ENCODE data around the gene ADGRG2. TPM values are rescaled to one million over a fixed set of nuclear protein-coding genes. Genes with fewer than 3 reads are reported as not detected.

Gene ADGRG2
- total and polyA plus RNA-seq, 2 donors = 10.4 to 11.9 TPM

DNA sequence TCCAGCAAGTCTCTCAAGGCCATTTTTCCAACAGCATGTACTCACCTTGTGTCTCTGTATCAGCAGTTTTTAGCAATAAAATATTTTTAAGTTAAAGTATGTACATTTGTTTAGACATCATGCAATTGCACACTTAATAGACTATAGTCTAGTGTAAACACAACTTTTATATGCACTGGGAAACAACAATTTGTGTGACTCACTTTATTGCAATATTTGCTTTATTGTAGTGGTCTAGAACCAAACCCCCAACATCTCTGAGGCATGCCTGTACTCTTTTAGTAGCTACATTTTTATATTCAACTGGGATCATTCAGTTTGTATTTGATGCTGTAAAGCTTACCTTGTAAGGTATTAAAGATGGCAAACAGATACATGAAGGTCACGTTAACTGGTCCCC is 123.6 kb downstream of the ADGRG2 start:
- WGBS = 97% methylated on average over 1 of the region's 1 CpG

DNA sequence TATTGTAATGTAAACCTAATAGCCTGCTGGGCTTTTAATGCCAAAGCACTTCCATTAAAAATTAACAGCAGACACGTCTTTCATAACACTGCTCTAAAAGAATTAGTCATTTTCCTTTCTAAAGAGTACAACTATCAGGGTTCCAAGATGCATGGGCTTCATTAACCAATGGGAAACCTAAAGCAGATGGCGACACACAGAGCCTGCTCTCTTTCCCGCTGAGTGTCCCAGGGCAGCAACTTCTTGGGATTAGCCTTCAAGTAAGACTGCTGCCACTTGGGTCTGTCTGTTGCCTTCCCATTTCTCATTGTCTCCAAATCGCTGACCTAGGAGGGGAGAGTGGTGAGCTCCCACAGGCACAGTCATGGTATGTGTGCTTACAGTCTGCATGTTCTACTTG is 124.4 kb downstream of the ADGRG2 start:
- H3K36me3 ChIP-seq (ENCODE audit: control insufficient read depth in 2 of 2, insufficient read depth in 2 of 2, low read length in 1 of 2) = no peaks in the 10 kb centered on the region
- H3K27ac ChIP-seq (ENCODE audit: low read depth in 1 of 2, low read length in 1 of 2) = no peak overlapping the region
- no peaks in the 10 kb centered on the region for H3K27me3 ChIP-seq (ENCODE audit: control insufficient read depth in 2 of 2, insufficient read depth in 1 of 2, low read length in 1 of 2)
- no peaks in the 10 kb centered on the region for H3K9me3 ChIP-seq (ENCODE audit: control insufficient read depth in 2 of 2, insufficient read depth in 1 of 2, low read length in 1 of 2)
- no peaks in the 10 kb centered on the region for H3K4me1 ChIP-seq (ENCODE audit: control insufficient read depth in 2 of 2, insufficient read depth in 2 of 2, low read length in 2 of 2)
- 95% methylated on average over 4 of the region's 4 CpGs for WGBS
- DNase-seq (ENCODE audit: low read depth in 6 of 9, low spot score in 9 of 9) = no peak
- H3K4me3 ChIP-seq (ENCODE audit: low read length in 2 of 2) = no peak overlapping the region

More for the DNA sequence above, 123.6 kb downstream of the ADGRG2 start:
- H3K27me3 ChIP-seq (ENCODE audit: control insufficient read depth in 2 of 2, insufficient read depth in 1 of 2, low read length in 1 of 2) = no peaks in the 10 kb centered on the region
- H3K36me3 ChIP-seq (ENCODE audit: control insufficient read depth in 2 of 2, insufficient read depth in 2 of 2, low read length in 1 of 2) = no peaks in the 10 kb centered on the region
- no peaks in the 10 kb centered on the region for H3K9me3 ChIP-seq (ENCODE audit: control insufficient read depth in 2 of 2, insufficient read depth in 1 of 2, low read length in 1 of 2)
- no peaks in the 10 kb centered on the region for H3K4me1 ChIP-seq (ENCODE audit: control insufficient read depth in 2 of 2, insufficient read depth in 2 of 2, low read length in 2 of 2)
- DNase-seq (ENCODE audit: low read depth in 6 of 9, low spot score in 9 of 9) = no peak
- no peak overlapping the region for H3K27ac ChIP-seq (ENCODE audit: low read depth in 1 of 2, low read length in 1 of 2)
- no peak overlapping the region for H3K4me3 ChIP-seq (ENCODE audit: low read length in 2 of 2)

DNA sequence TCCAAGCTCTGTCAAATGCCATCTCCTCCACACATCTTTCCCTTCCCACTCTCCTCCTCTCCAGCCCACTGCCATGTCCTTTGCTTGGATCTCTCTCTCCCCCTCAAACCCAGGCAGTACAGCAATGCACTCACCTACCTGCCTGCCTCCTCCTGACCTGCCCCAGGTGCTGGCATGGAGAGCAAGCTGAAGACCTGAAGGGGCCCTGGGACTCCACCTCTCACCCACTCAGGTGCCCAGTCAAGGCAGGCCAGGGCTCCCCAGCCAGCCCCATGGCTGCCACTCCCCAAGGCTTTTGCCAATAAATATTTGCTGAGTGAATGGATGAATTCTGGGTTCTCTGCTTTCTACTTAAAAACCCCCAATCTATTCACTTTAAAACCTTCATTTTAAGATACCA is 125.7 kb downstream of the ADGRG2 start:
- Histone ChIP-seq H3K36me3 (ENCODE audit: control insufficient read depth in 2 of 2, insufficient read depth in 2 of 2, low read length in 1 of 2) (no peaks in the 10 kb centered on the region), H3K9me3 (ENCODE audit: control insufficient read depth in 2 of 2, insufficient read depth in 1 of 2, low read length in 1 of 2) (no peaks in the 10 kb centered on the region), H3K4me1 (ENCODE audit: control insufficient read depth in 2 of 2, insufficient read depth in 2 of 2, low read length in 2 of 2) (no peaks in the 10 kb centered on the region), H3K4me3 (ENCODE audit: low read length in 2 of 2) (no peak overlapping the region), H3K27me3 (ENCODE audit: control insufficient read depth in 2 of 2, insufficient read depth in 1 of 2, low read length in 1 of 2) (no peaks in the 10 kb centered on the region), H3K27ac (ENCODE audit: low read depth in 1 of 2, low read length in 1 of 2) (no peak overlapping the region)
- no peak for DNase-seq (ENCODE audit: low read depth in 6 of 9, low spot score in 9 of 9)

DNA sequence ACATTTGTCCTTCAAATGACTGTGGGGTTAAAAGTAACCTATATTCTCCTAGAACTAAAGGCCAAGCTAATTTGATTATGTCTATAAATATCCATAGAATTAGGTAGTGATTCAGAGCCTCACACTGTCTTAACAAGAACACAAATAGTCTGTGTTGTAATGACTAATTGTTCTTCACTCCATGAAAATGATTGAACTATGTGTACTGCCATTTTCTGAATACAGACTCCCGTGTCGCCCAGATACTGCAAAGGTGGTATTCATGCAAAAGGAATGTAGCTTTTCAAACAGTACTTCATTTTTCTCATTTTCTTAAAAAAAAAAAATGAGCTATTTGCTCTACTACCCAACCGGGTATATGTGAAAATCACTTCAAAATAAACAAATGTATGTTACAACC is 127.0 kb downstream of the ADGRG2 start:
- H3K27me3 ChIP-seq (ENCODE audit: control insufficient read depth in 2 of 2, insufficient read depth in 1 of 2, low read length in 1 of 2) = no peaks in the 10 kb centered on the region
- no peaks in the 10 kb centered on the region for H3K36me3 ChIP-seq (ENCODE audit: control insufficient read depth in 2 of 2, insufficient read depth in 2 of 2, low read length in 1 of 2)
- WGBS = 91% methylated on average over 3 of the region's 3 CpGs
- H3K4me3 ChIP-seq (ENCODE audit: low read length in 2 of 2) = no peak overlapping the region
- H3K4me1 ChIP-seq (ENCODE audit: control insufficient read depth in 2 of 2, insufficient read depth in 2 of 2, low read length in 2 of 2) = no peaks in the 10 kb centered on the region
- no peaks in the 10 kb centered on the region for H3K9me3 ChIP-seq (ENCODE audit: control insufficient read depth in 2 of 2, insufficient read depth in 1 of 2, low read length in 1 of 2)
- DNase-seq (ENCODE audit: low read depth in 6 of 9, low spot score in 9 of 9) = no peak
- no peak overlapping the region for H3K27ac ChIP-seq (ENCODE audit: low read depth in 1 of 2, low read length in 1 of 2)

- Histone ChIP-seq H3K27me3 (ENCODE audit: control insufficient read depth in 2 of 2, insufficient read depth in 1 of 2, low read length in 1 of 2) (no peaks in the 10 kb centered on the region), H3K4me1 (ENCODE audit: control insufficient read depth in 2 of 2, insufficient read depth in 2 of 2, low read length in 2 of 2) (no peaks in the 10 kb centered on the region), H3K27ac (ENCODE audit: low read depth in 1 of 2, low read length in 1 of 2) (no peak overlapping the region), H3K9me3 (ENCODE audit: control insufficient read depth in 2 of 2, insufficient read depth in 1 of 2, low read length in 1 of 2) (no peaks in the 10 kb centered on the region), H3K36me3 (ENCODE audit: control insufficient read depth in 2 of 2, insufficient read depth in 2 of 2, low read length in 1 of 2) (no peaks in the 10 kb centered on the region), H3K4me3 (ENCODE audit: low read length in 2 of 2) (no peak overlapping the region)
- WGBS = over 99% methylated on average over 3 of the region's 3 CpGs
- DNase-seq (ENCODE audit: low read depth in 6 of 9, low spot score in 9 of 9) = no peak
These were observed 127.6 kb downstream of the ADGRG2 start for GRCh38 chrX:18994713-18995112.

- no peak overlapping the region for H3K4me3 ChIP-seq (ENCODE audit: low read length in 2 of 2)
- no peaks in the 10 kb centered on the region for H3K36me3 ChIP-seq (ENCODE audit: control insufficient read depth in 2 of 2, insufficient read depth in 2 of 2, low read length in 1 of 2)
- DNase-seq (ENCODE audit: low read depth in 6 of 9, low spot score in 9 of 9) = no peak
- 96% methylated on average over 7 of the region's 7 CpGs for WGBS
- H3K9me3 ChIP-seq (ENCODE audit: control insufficient read depth in 2 of 2, insufficient read depth in 1 of 2, low read length in 1 of 2) = no peaks in the 10 kb centered on the region
- no peak overlapping the region for H3K27ac ChIP-seq (ENCODE audit: low read depth in 1 of 2, low read length in 1 of 2)
- no peaks in the 10 kb centered on the region for H3K4me1 ChIP-seq (ENCODE audit: control insufficient read depth in 2 of 2, insufficient read depth in 2 of 2, low read length in 2 of 2)
- no peaks in the 10 kb centered on the region for H3K27me3 ChIP-seq (ENCODE audit: control insufficient read depth in 2 of 2, insufficient read depth in 1 of 2, low read length in 1 of 2)
These were observed 129.4 kb downstream of the ADGRG2 start for GRCh38 chrX:18992829-18993228.

- H3K9me3 ChIP-seq (ENCODE audit: control insufficient read depth in 2 of 2, insufficient read depth in 1 of 2, low read length in 1 of 2) = no peaks in the 10 kb centered on the region
- H3K4me3 ChIP-seq (ENCODE audit: low read length in 2 of 2) = peak overlapping the region; percentile 71 to 72
- H3K27me3 ChIP-seq (ENCODE audit: control insufficient read depth in 2 of 2, insufficient read depth in 1 of 2, low read length in 1 of 2) = peaks cover 0 to 3% of the 10 kb centered on the region in 2 donors
- DNase-seq (ENCODE audit: low read depth in 6 of 9, low spot score in 9 of 9) = peak in 2 of 9 donors; percentile 7 to 11
- H3K36me3 ChIP-seq (ENCODE audit: control insufficient read depth in 2 of 2, insufficient read depth in 2 of 2, low read length in 1 of 2) = no peaks in the 10 kb centered on the region
- 4% methylated on average over 4 of the region's 4 CpGs for WGBS
- peaks cover 8 to 18% of the 10 kb centered on the region in 2 donors for H3K4me1 ChIP-seq (ENCODE audit: control insufficient read depth in 2 of 2, insufficient read depth in 2 of 2, low read length in 2 of 2)
- H3K27ac ChIP-seq (ENCODE audit: low read depth in 1 of 2, low read length in 1 of 2) = peak overlapping the region; percentile 85 to 89
These were observed 137.2 kb downstream of the ADGRG2 start for GRCh38 chrX:18985186-18985435.

DNA sequence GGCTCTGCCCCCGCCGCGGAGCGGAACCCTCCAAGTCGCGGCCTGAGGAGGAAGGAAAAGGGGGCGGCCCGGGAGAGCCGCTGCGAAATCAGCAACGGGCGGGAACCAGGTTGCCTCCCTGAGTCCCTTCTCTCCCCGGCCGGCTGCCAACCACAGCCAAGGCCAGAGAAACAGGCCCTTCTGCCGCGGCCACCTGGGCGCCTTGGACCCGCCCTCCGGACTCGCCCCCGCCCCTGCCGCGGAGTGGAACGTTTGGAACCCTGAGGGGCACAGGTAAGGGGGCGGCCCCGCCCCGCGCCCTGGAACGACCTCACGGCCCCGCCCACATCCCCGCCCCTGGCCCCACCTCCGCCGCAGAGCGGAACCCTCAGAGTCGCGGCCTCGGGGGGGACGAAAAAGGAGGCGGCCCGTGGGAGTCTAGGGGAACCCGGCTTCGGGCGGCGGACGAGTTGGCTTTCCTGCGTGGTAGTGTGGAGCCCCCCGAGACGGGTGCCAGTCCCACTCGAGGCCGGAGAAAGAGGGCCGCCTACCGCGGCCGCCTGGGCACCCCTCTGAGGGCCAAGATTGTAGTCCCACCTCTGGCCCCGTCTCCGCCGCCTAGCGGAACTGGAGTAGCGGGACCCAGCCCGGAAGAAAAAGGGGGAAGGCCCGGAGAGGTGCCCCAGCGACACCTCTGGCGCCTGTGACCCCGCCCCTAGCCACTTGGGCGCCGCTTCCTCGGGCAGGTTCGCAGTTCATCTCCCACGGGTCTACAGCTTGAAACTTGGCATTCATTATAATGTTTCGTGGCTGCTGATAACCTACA is 137.7 kb downstream of the ADGRG2 start:
- peak; percentile 53 to 92 (median 73) for DNase-seq (ENCODE audit: low read depth in 6 of 9, low spot score in 9 of 9)
- H3K27ac ChIP-seq (ENCODE audit: low read depth in 1 of 2, low read length in 1 of 2) = peak overlapping the region; percentile 85 to 89
- peaks cover 8 to 18% of the 10 kb centered on the region in 2 donors for H3K4me1 ChIP-seq (ENCODE audit: control insufficient read depth in 2 of 2, insufficient read depth in 2 of 2, low read length in 2 of 2)
- no peaks in the 10 kb centered on the region for H3K9me3 ChIP-seq (ENCODE audit: control insufficient read depth in 2 of 2, insufficient read depth in 1 of 2, low read length in 1 of 2)
- H3K36me3 ChIP-seq (ENCODE audit: control insufficient read depth in 2 of 2, insufficient read depth in 2 of 2, low read length in 1 of 2) = no peaks in the 10 kb centered on the region
- H3K27me3 ChIP-seq (ENCODE audit: control insufficient read depth in 2 of 2, insufficient read depth in 1 of 2, low read length in 1 of 2) = peaks cover 0 to 3% of the 10 kb centered on the region in 2 donors
- WGBS = under 1% methylated on average over 68 of the region's 71 CpGs
- H3K4me3 ChIP-seq (ENCODE audit: low read length in 2 of 2) = peak overlapping the region; percentile 71 to 72

DNA sequence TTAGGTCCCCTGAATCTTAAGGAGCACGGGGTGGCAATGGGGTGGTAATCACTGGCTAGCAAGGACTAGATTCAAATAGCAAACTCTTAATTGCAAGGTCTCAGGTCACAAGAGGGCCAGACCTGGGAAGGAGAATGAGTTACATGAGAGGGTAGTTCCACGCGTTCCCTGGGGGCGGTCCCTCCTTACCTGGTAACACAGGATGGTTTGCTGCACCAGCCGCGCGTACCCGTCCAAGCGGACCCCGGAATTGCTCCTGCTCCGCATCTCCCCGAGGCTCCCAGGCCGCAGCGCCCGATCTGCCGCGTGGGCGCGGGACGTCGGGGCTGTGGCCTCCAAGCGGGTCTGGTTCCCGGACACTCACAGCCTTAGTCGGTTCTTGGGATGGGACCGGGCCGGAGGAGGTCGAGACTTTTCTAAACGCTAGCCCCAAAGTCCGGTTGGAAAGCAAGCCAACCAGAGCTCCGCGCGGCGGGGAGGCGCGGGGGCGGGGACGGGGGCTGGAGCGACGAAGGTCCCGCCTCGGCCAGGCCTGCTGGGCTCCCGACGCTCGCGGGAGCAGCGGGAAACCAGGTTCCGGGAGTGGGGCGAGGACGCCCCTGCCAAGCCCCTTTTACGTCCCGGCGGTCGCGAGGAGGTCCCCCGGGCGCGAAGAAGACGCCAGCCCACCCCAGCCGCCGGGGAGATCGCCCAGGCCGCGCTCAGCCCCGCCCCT is 138.4 kb downstream of the ADGRG2 start, which contains the start of gene PHKA2:
Gene PHKA2 (minus strand): TSS at position 449 of the 715 bp plus-strand sequence. CDS start 182 bp downstream, at position 267.
- Histone ChIP-seq H3K27ac (ENCODE audit: low read depth in 1 of 2, low read length in 1 of 2) (peak within 1 kb of the TSS; percentile 85 to 89), H3K36me3 (ENCODE audit: control insufficient read depth in 2 of 2, insufficient read depth in 2 of 2, low read length in 1 of 2) (no peaks in the 10 kb centered on the region), H3K9me3 (ENCODE audit: control insufficient read depth in 2 of 2, insufficient read depth in 1 of 2, low read length in 1 of 2) (no peaks in the 10 kb centered on the region), H3K4me1 (ENCODE audit: control insufficient read depth in 2 of 2, insufficient read depth in 2 of 2, low read length in 2 of 2) (peaks cover 8 to 18% of the 10 kb centered on the region in 2 donors), H3K27me3 (ENCODE audit: control insufficient read depth in 2 of 2, insufficient read depth in 1 of 2, low read length in 1 of 2) (peaks cover 0 to 3% of the 10 kb centered on the region in 2 donors), H3K4me3 (ENCODE audit: low read length in 2 of 2) (peak within 1 kb of the TSS; percentile 71 to 72)
- WGBS = under 1% methylated on average over 64 of the region's 64 CpGs
- peak in 4 of 9 donors; percentile 1 to 18 (median 4) for DNase-seq (ENCODE audit: low read depth in 6 of 9, low spot score in 9 of 9)

Measured in thymus (tissue), 11 donors.